PC-3 (cell line): ENCODE measurements around the gene ETS1. TPM values are rescaled to one million over a fixed set of nuclear protein-coding genes. Genes with fewer than 3 reads are reported as not detected.

Experiments used
- ATAC-seq: fragments of 200-7000 bp; cut with Tn5 transposase; 2 replicates; pipeline ENCODE4 v1.9.1; 2020; ENCODE audit warnings: mild to moderate bottlenecking, moderate library complexity
- BruUV-seq: library from RNA; stranded (reverse); fragments of 400-500 nt; replicated peaks from 2 replicates; lab custom pipeline; 2021; lab: Mats Ljungman, UMichigan
- CTCF ChIA-PET: fragments of 300-600 bp; sonication (Branson Sonifier 250); formaldehyde crosslinking; loops from one replicate; lab custom pipeline; 2022; ENCODE audit warnings: antibody characterized with exemption; lab: Charles Lee
- POLR2A ChIA-PET: fragments of 300-600 bp; sonication (Branson Sonifier 250); formaldehyde crosslinking; loops from one replicate; lab custom pipeline; 2022; ENCODE audit warnings: antibody characterized with exemption; ENCODE audit not compliant: unreplicated experiment; lab: Charles Lee
- DNase-seq: peaks from one replicate; pipeline ENCODE4 v3.0.0-alpha.2; 2015
- H2AFZ ChIP-seq: fragments of 300-600 bp; sonication (generic); 2 replicates; pipeline ENCODE4 v1.6.0; 2016; ENCODE audit warnings: antibody characterized with exemption, low read length
- H3F3A ChIP-seq: fragments of 300-600 bp; sonication (generic); one replicate; pipeline ENCODE4 v1.6.0; 2017; ENCODE audit warnings: antibody characterized with exemption, low read length, control low read depth, mild to moderate bottlenecking; ENCODE audit not compliant: unreplicated experiment
- H3K27ac ChIP-seq: fragments of 300-600 bp; sonication (generic); 2 replicates; pipeline ENCODE4 v1.5.1; 2016; ENCODE audit warnings: mild to moderate bottlenecking, low read length
- H3K27me3 ChIP-seq: fragments of 300-600 bp; sonication (generic); 2 replicates; pipeline ENCODE4 v1.6.1; 2016; ENCODE audit warnings: low read length, mixed read lengths
- H3K36me3 ChIP-seq: fragments of 300-600 bp; sonication (generic); 2 replicates; pipeline ENCODE4 v1.6.1; 2016; ENCODE audit warnings: low read depth, mixed run types, low read length, mixed read lengths
- H3K4me1 ChIP-seq: fragments of 300-600 bp; sonication (generic); 2 replicates; pipeline ENCODE4 v1.5.1; 2016; ENCODE audit warnings: low read length; ENCODE audit not compliant: insufficient read depth
- H3K4me2 ChIP-seq: fragments of 300-600 bp; sonication (generic); 2 replicates; pipeline ENCODE4 v1.6.0; 2016; ENCODE audit warnings: low read length
- H3K4me3 ChIP-seq: fragments of 300-600 bp; sonication (generic); 2 replicates; pipeline ENCODE4 v1.5.1; 2016; ENCODE audit warnings: mild to moderate bottlenecking, low read length, mixed read lengths
- H3K79me2 ChIP-seq: fragments of 300-600 bp; sonication (generic); 2 replicates; pipeline ENCODE4 v1.6.1; 2017; ENCODE audit warnings: low read length, mixed read lengths
- H3K9ac ChIP-seq: fragments of 300-600 bp; sonication (generic); 2 replicates; pipeline ENCODE4 v1.6.0; 2016; ENCODE audit warnings: mild to moderate bottlenecking, low read length
- H3K9me2 ChIP-seq: fragments of 300-600 bp; sonication (generic); replicated peaks from 2 replicates; pipeline ENCODE4 v1.6.1; 2016; ENCODE audit warnings: mixed run types, low read length, mixed read lengths
- H3K9me3 ChIP-seq: fragments of 300-600 bp; sonication (generic); 2 replicates; pipeline ENCODE4 v1.6.1; 2016; ENCODE audit warnings: low read length, mixed read lengths
- H4K20me1 ChIP-seq: fragments of 300-600 bp; sonication (generic); 2 replicates; pipeline ENCODE4 v1.6.1; 2016; ENCODE audit warnings: low read length, mixed read lengths
- CTCF ChIP-seq: fragments of 300-600 bp; sonication (generic); conservative IDR thresholded peaks from 2 replicates; pipeline ENCODE4 v1.5.1; 2017; ENCODE audit warnings: antibody characterized with exemption, low read depth, mild to moderate bottlenecking, low read length
- EZH2 ChIP-seq: fragments of 300-600 bp; sonication (generic); IDR thresholded peaks from one replicate; pipeline ENCODE4 v1.6.1; 2017; ENCODE audit warnings: antibody characterized with exemption, mild to moderate bottlenecking, low read length; ENCODE audit not compliant: unreplicated experiment
- EZH2phosphoT487 ChIP-seq: fragments of 300-600 bp; sonication (generic); IDR thresholded peaks from 2 replicates; pipeline ENCODE4 v1.6.1; 2018; ENCODE audit warnings: mild to moderate bottlenecking, antibody characterized with exemption, low read length, borderline replicate concordance
- intact Hi-C: fragments of 100-400 bp; cut with micrococcal nuclease; formaldehyde crosslinking; loops from 2 replicates; pipeline ENCODE4 v1.9.0; 2023
- total RNA-seq: library from RNA; depleted of rRNA; stranded (reverse); fragments of >200 nt; gene quantifications from 2 replicates; pipeline ENCODE4 v1.2.3, GENCODE V29; 2014

Gene ETS1
- total RNA-seq, 1 experiment from 2014 or later = 52.0 TPM

GRCh38 chr11:128518493-128519207, 68.7 kb downstream of the ETS1 start:
- Histone ChIP-seq H3K4me1 (peaks cover 63% of the 10 kb centered on the region), H2AFZ (no peak overlapping the region), H3K27me3 (no peaks in the 10 kb centered on the region), H3K4me3 (peak overlapping the region; percentile 77), H3K9me2 (no peaks in the 10 kb centered on the region), H3K9me3 (no peaks in the 10 kb centered on the region), H3F3A (no peaks in the 10 kb centered on the region), H3K9ac (peak overlapping the region; percentile 87; the same call in 1 of the 2 replicates), H3K27ac (no peak overlapping the region), H3K36me3 (peaks cover 3% of the 10 kb centered on the region), H3K79me2 (peaks cover 85% of the 10 kb centered on the region), H3K4me2 (peak overlapping the region; percentile 84), H4K20me1 (peaks cover 73% of the 10 kb centered on the region)
- no TSS peak for BruUV-seq
- no peak for ATAC-seq
- ChIA-PET CTCF (interaction anchor here (0.6 to 1.6 kb wide), 3 partner anchors 35 to 361 kb away, joined by 3 to 5 read pairs (median 3); no protein-coding TSS in a partner anchor), POLR2A (interaction anchor here (0.5 to 1.4 kb wide), 7 partner anchors 9 to 227 kb away, joined by 3 to 8 read pairs (median 4); no protein-coding TSS in a partner anchor)
- intact Hi-C loops = loop anchor here (2.0 to 5.0 kb wide), 4 partner anchors 36 to 228 kb away; no protein-coding TSS in a partner anchor
- DNase-seq = no peak
- no peak for TF ChIP-seq CTCF
- no peak for TF ChIP-seq EZH2
- no peak for TF ChIP-seq EZH2phosphoT487

GRCh38 chr11:128517451-128518230, 69.7 kb downstream of the ETS1 start:
- peaks cover 73% of the 10 kb centered on the region for H4K20me1 ChIP-seq
- POLR2A ChIA-PET = interaction anchor here (0.8 to 1.4 kb wide), 4 partner anchors 13 to 184 kb away, joined by 3 to 7 read pairs (median 4); no protein-coding TSS in a partner anchor
- H3K27ac ChIP-seq = no peak overlapping the region
- no peaks in the 10 kb centered on the region for H3K27me3 ChIP-seq
- peaks cover 95% of the 10 kb centered on the region for H3K79me2 ChIP-seq
- DNase-seq (peak; percentile 67), ATAC-seq (peak; percentile 0; the same call in 1 of the 2 replicates)
- CTCF ChIA-PET = interaction anchor here (0.8 to 1.6 kb wide), 3 partner anchors 36 to 345 kb away, joined by 3 to 5 read pairs (median 4); no protein-coding TSS in a partner anchor
- peak overlapping the region; percentile 77 for H3K4me3 ChIP-seq
- intact Hi-C loops = loop anchor here (2.0 to 5.0 kb wide), 4 partner anchors 35 to 227 kb away; no protein-coding TSS in a partner anchor
- H3K9me2 ChIP-seq = no peaks in the 10 kb centered on the region
- peak overlapping the region; percentile 84 for H3K4me2 ChIP-seq
- peaks cover 53% of the 10 kb centered on the region for H3K4me1 ChIP-seq
- no TSS peak for BruUV-seq
- H3K36me3 ChIP-seq = peaks cover 14% of the 10 kb centered on the region
- H3F3A ChIP-seq = no peaks in the 10 kb centered on the region
- TF ChIP-seq EZH2phosphoT487 (no peak), CTCF (no peak), EZH2 (no peak)
- no peak overlapping the region for H3K9ac ChIP-seq
- no peaks in the 10 kb centered on the region for H3K9me3 ChIP-seq
- H2AFZ ChIP-seq = no peak overlapping the region
